HG03175 (cell line): ENCODE results near the gene TNRC6B.

Experiments
- ATAC-seq: cut with Tn5 transposase; IDR thresholded peaks from one replicate; pipeline ENCODE4 v1.9.1; 2021; ENCODE audit warnings: mild to moderate bottlenecking, moderate library complexity; ENCODE audit not compliant: unreplicated experiment

The TNRC6B gene

GRCh38 chr22:40239345-40239683 lies 61.6 kb downstream of the TNRC6B start:
- ATAC-seq = no peak

- no peak for ATAC-seq
Observed at GRCh38 chr22:40240160-40240559, 62.4 kb downstream of the TNRC6B start.

GRCh38 chr22:40240686-40241085 lies 63.0 kb downstream of the TNRC6B start:
- ATAC-seq = no peak

- ATAC-seq = no peak
Observed at GRCh38 chr22:40241200-40241763, 63.6 kb downstream of the TNRC6B start.

GRCh38 chr22:40243891-40244290 lies 66.2 kb downstream of the TNRC6B start:
- ATAC-seq = no peak

GRCh38 chr22:40244586-40244985 lies 66.9 kb downstream of the TNRC6B start:
- no peak for ATAC-seq

GRCh38 chr22:40247976-40248375 lies 70.3 kb downstream of the TNRC6B start:
- ATAC-seq = no peak

GRCh38 chr22:40249286-40249685 lies 71.6 kb downstream of the TNRC6B start:
- ATAC-seq = no peak

- no peak for ATAC-seq
Observed at GRCh38 chr22:40250608-40251007, 72.9 kb downstream of the TNRC6B start.

GRCh38 chr22:40251106-40251505 lies 73.4 kb downstream of the TNRC6B start:
- no peak for ATAC-seq

GRCh38 chr22:40252146-40252545 lies 74.4 kb downstream of the TNRC6B start:
- ATAC-seq = no peak

GRCh38 chr22:40256516-40256915 lies 78.8 kb downstream of the TNRC6B start:
- ATAC-seq = no peak

- no peak for ATAC-seq
Observed at GRCh38 chr22:40258017-40258416, 80.3 kb downstream of the TNRC6B start.

GRCh38 chr22:40258501-40258915 lies 80.8 kb downstream of the TNRC6B start:
- ATAC-seq = no peak

- ATAC-seq = no peak
Observed at GRCh38 chr22:40261783-40262182, 84.1 kb downstream of the TNRC6B start.

- ATAC-seq = no peak
Observed at GRCh38 chr22:40263191-40263590, 85.5 kb downstream of the TNRC6B start.

GRCh38 chr22:40265783-40266182 lies 88.1 kb downstream of the TNRC6B start:
- no peak for ATAC-seq

GRCh38 chr22:40270031-40270430 lies 92.3 kb downstream of the TNRC6B start:
- ATAC-seq = no peak

- no peak for ATAC-seq
Observed at GRCh38 chr22:40270748-40271373, 93.1 kb downstream of the TNRC6B start.

- ATAC-seq = no peak
Observed at GRCh38 chr22:40271440-40271839, 93.7 kb downstream of the TNRC6B start.

- no peak for ATAC-seq
Observed at GRCh38 chr22:40273319-40273718, 95.6 kb downstream of the TNRC6B start.

GRCh38 chr22:40276996-40277823 lies 99.5 kb downstream of the TNRC6B start:
- no peak for ATAC-seq
